Progenitor cell of endocrine pancreas (in vitro differentiated cells): ENCODE results near the gene DENND1C. TPM values are rescaled to one million over a fixed set of nuclear protein-coding genes. Genes with fewer than 3 reads are reported as not detected.
A peak's percentile ranks its signal among the peaks of the same experiment; 100 is the strongest.

Experiments
- DNase-seq: peaks from one replicate; pipeline ENCODE4 v3.0.0; 2021; ENCODE audit warnings: low spot score; ENCODE audit not compliant: unreplicated experiment
- H3K27ac Mint-ChIP-seq: 2 replicates; pipeline ENCODE4 v1.8.0; 2021; ENCODE audit warnings: mild to moderate bottlenecking, moderate library complexity, mixed read lengths
- H3K27me3 Mint-ChIP-seq: 2 replicates; pipeline ENCODE4 v1.8.0; 2021; ENCODE audit warnings: mixed read lengths
- H3K36me3 Mint-ChIP-seq: 2 replicates; pipeline ENCODE4 v1.8.0; 2022; ENCODE audit warnings: mixed read lengths; ENCODE audit not compliant: insufficient read depth
- H3K4me1 Mint-ChIP-seq: 2 replicates; pipeline ENCODE4 v1.8.0; 2021; ENCODE audit warnings: low read depth, mixed read lengths
- H3K4me3 Mint-ChIP-seq: 2 replicates; pipeline ENCODE4 v1.8.0; 2021; ENCODE audit warnings: low read depth, mild to moderate bottlenecking, moderate library complexity, mixed read lengths
- H3K9me3 Mint-ChIP-seq: 2 replicates; pipeline ENCODE4 v1.8.0; 2021; ENCODE audit warnings: low read depth, mixed read lengths
- total RNA-seq: library from RNA; stranded (reverse); gene quantifications from 2 replicates; pipeline ENCODE4 v1.2.1, GENCODE V29; 2021
- TF ChIP-seq, protein P1 (sequence below): fragments of 200-600 bp; sonication (generic); IDR thresholded peaks from one replicate; pipeline ENCODE4 v1.5.0; 2021; ENCODE audit warnings: antibody characterized with exemption, mild to moderate bottlenecking; ENCODE audit not compliant: unreplicated experiment

The DENND1C gene
- total RNA-seq, 1 donor from 2014 or later = 0.67 TPM

- no peak for DNase-seq
- peaks cover 12% of the 10 kb centered on the region for H3K27me3 Mint-ChIP-seq
- H3K4me1 Mint-ChIP-seq = peaks cover 10% of the 10 kb centered on the region
- TF ChIP-seq, protein P1, sequence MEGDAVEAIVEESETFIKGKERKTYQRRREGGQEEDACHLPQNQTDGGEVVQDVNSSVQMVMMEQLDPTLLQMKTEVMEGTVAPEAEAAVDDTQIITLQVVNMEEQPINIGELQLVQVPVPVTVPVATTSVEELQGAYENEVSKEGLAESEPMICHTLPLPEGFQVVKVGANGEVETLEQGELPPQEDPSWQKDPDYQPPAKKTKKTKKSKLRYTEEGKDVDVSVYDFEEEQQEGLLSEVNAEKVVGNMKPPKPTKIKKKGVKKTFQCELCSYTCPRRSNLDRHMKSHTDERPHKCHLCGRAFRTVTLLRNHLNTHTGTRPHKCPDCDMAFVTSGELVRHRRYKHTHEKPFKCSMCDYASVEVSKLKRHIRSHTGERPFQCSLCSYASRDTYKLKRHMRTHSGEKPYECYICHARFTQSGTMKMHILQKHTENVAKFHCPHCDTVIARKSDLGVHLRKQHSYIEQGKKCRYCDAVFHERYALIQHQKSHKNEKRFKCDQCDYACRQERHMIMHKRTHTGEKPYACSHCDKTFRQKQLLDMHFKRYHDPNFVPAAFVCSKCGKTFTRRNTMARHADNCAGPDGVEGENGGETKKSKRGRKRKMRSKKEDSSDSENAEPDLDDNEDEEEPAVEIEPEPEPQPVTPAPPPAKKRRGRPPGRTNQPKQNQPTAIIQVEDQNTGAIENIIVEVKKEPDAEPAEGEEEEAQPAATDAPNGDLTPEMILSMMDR = no peak
- H3K4me3 Mint-ChIP-seq = no peak overlapping the region
- peaks cover 7% of the 10 kb centered on the region for H3K36me3 Mint-ChIP-seq
- no peak overlapping the region for H3K27ac Mint-ChIP-seq
- H3K9me3 Mint-ChIP-seq = no peaks in the 10 kb centered on the region
Observed at GRCh38 chr19:6472713-6473112, 8.9 kb downstream of the DENND1C start.

GRCh38 chr19:6471076-6471475 is 10.5 kb downstream of the DENND1C start:
- H3K27me3 Mint-ChIP-seq = peaks cover 8% of the 10 kb centered on the region
- DNase-seq = no peak
- no peaks in the 10 kb centered on the region for H3K9me3 Mint-ChIP-seq
- no peak overlapping the region for H3K4me3 Mint-ChIP-seq
- H3K27ac Mint-ChIP-seq = no peak overlapping the region
- H3K4me1 Mint-ChIP-seq = peaks cover 10% of the 10 kb centered on the region
- peaks cover 11% of the 10 kb centered on the region for H3K36me3 Mint-ChIP-seq
- TF ChIP-seq, protein P1 = no peak

- Mint-ChIP-seq H3K4me3 (no peak overlapping the region), H3K36me3 (peaks cover 13% of the 10 kb centered on the region), H3K4me1 (peaks cover 16% of the 10 kb centered on the region), H3K27me3 (peaks cover 3% of the 10 kb centered on the region), H3K9me3 (no peaks in the 10 kb centered on the region), H3K27ac (no peak overlapping the region)
- DNase-seq = no peak
- TF ChIP-seq, protein P1 = no peak
Observed at GRCh38 chr19:6470173-6470572, 11.4 kb downstream of the DENND1C start.

DNA sequence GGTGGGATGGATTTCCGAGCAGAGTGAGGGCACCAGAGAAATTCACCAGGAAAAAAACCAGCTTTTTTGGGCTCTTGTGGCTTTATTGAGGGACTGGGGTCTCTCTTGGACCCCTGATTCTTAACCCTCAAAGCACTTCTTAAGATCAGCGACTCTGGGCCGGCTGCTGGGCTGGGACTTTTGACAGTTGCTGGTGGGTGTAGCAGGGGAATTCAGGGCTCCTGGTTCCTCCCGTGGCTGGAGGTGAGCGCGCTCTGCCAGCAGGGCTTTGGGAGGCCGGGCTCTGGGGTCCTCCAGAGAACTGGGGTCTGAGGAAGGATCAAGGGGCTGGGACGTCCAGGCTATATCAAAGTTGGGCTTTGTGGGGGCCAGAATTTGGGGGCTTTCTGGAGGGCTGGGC is 14.2 kb downstream of the DENND1C start:
- peaks cover 22% of the 10 kb centered on the region for H3K4me1 Mint-ChIP-seq
- no peak overlapping the region for H3K4me3 Mint-ChIP-seq
- no peaks in the 10 kb centered on the region for H3K27me3 Mint-ChIP-seq
- TF ChIP-seq, protein P1 = no peak
- DNase-seq = no peak
- no peak overlapping the region for H3K27ac Mint-ChIP-seq
- no peaks in the 10 kb centered on the region for H3K9me3 Mint-ChIP-seq
- H3K36me3 Mint-ChIP-seq = peaks cover 13% of the 10 kb centered on the region

DNA sequence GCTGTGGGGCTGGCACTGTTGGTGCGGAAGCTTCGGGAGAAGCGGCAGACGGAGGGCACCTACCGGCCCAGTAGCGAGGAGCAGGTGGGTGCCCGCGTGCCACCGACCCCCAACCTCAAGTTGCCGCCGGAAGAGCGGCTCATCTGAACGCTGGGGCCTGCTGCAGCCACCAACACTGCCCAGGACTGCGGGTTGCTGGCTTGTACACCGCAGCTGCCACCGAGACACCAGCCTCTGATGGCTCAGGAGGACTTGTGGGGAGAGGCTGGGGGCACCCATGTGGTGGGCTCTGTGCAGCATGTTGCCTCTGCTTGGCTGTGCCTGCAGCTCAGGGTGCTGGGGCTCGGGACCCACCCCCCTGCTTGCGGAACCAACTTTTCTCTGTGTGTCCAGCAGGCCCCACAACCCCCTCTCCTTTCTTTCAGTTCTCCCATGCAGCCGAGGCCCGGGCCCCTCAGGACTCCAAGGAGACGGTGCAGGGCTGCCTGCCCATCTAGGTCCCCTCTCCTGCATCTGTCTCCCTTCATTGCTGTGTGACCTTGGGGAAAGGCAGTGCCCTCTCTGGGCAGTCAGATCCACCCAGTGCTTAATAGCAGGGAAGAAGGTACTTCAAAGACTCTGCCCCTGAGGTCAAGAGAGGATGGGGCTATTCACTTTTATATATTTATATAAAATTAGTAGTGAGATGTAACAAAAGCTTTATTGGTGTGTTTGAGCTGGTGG is 14.9 kb downstream of the DENND1C start:
- TF ChIP-seq, protein P1 = no peak
- H3K4me1 Mint-ChIP-seq = peaks cover 22% of the 10 kb centered on the region
- peaks cover 13% of the 10 kb centered on the region for H3K36me3 Mint-ChIP-seq
- H3K4me3 Mint-ChIP-seq = peak overlapping the region; percentile 45
- no peaks in the 10 kb centered on the region for H3K9me3 Mint-ChIP-seq
- no peaks in the 10 kb centered on the region for H3K27me3 Mint-ChIP-seq
- no peak overlapping the region for H3K27ac Mint-ChIP-seq
- no peak for DNase-seq
